ENCODE measurements around the gene IGF2BP3. TPM values are rescaled to one million over a fixed set of nuclear protein-coding genes. Genes with fewer than 3 reads are reported as not detected.

The IGF2BP3 gene
- total RNA-seq, 1 experiment from 2014 or later: 80.2 TPM

GRCh38 chr7:23349484-23350157 is 120.7 kb downstream of the IGF2BP3 start:
- Histone ChIP-seq H3K9me3 (ENCODE audit: control insufficient read depth, insufficient read depth, low read depth, low read length) (no peaks in the 10 kb centered on the region), H3K4me3 (ENCODE audit: low read depth in 2 of 2, low read length in 2 of 2) (no peak overlapping the region), H3K27me3 (ENCODE audit: control insufficient read depth, insufficient read depth, low read length) (no peaks in the 10 kb centered on the region), H3K4me1 (ENCODE audit: control insufficient read depth, insufficient read depth, low read length) (peaks cover 89% of the 10 kb centered on the region), H3K36me3 (ENCODE audit: control insufficient read depth, insufficient read depth, low read length) (peaks cover 22% of the 10 kb centered on the region), H3K27ac (ENCODE audit: low read length) (peak overlapping the region; percentile 86)
- DNase-seq (ENCODE audit: low read depth, low spot score) (no peak), ATAC-seq (peak; percentile 66)
- CTCF ChIA-PET: interaction anchor here (0.8 kb wide), 1 partner anchor 85 kb away, joined by 3 read pairs; no protein-coding TSS in a partner anchor
- POLR2A ChIA-PET: interaction anchor here (0.9 to 1.0 kb wide), 2 partner anchors 14 to 15 kb away, joined by 3 read pairs; no protein-coding TSS in a partner anchor
- intact Hi-C loops (cut with micrococcal nuclease; ENCODE audit: unreplicated experiment) (no loop called here), in situ Hi-C loops (cut with HindIII; ENCODE audit: low pct_unique_long_range_greater_than_20kb, low sequenced_read_pairs) (no loop called here)
- TF ChIP-seq REST (IDR thresholded peaks at IDR 0.05; ENCODE audit: insufficient read depth in 1 of 2, low read depth in 2 of 2, low read length in 1 of 2): no peak
- TF ChIP-seq SIN3A (IDR thresholded peaks at IDR 0.05; ENCODE audit: borderline replicate concordance, insufficient read depth, low read depth, low read length): no peak
- peak; percentile 55; the same call in 1 of the 2 replicates for TF ChIP-seq TCF7L2 (IDR thresholded peaks at IDR 0.05; ENCODE audit: low read depth, low read length)
- no peak for TF ChIP-seq POLR2AphosphoS5 (IDR thresholded peaks at IDR 0.05; ENCODE audit: low read depth, low read length)
- no peak for TF ChIP-seq CTCF (IDR thresholded peaks at IDR 0.05)
- BruUV-seq (replicated peaks): no TSS peak

- peaks cover 70% of the 10 kb centered on the region for H3K4me1 ChIP-seq (ENCODE audit: control insufficient read depth, insufficient read depth, low read length)
- peaks cover 34% of the 10 kb centered on the region for H3K36me3 ChIP-seq (ENCODE audit: control insufficient read depth, insufficient read depth, low read length)
- ChIA-PET POLR2A (no interaction called here), CTCF (interaction anchor here (0.9 kb wide), 1 partner anchor 75 kb away, joined by 3 read pairs; no protein-coding TSS in a partner anchor)
- H3K27ac ChIP-seq (ENCODE audit: low read length): peak overlapping the region; percentile 86
- in situ Hi-C loops (cut with HindIII; ENCODE audit: low pct_unique_long_range_greater_than_20kb, low sequenced_read_pairs) (no loop called here), intact Hi-C loops (cut with micrococcal nuclease; ENCODE audit: unreplicated experiment) (no loop called here)
- no peak for TF ChIP-seq REST (IDR thresholded peaks at IDR 0.05; ENCODE audit: insufficient read depth in 1 of 2, low read depth in 2 of 2, low read length in 1 of 2)
- TF ChIP-seq CTCF (IDR thresholded peaks at IDR 0.05): no peak
- peak; percentile 62; the same call in 1 of the 2 replicates for TF ChIP-seq POLR2AphosphoS5 (IDR thresholded peaks at IDR 0.05; ENCODE audit: low read depth, low read length)
- no peak for TF ChIP-seq TCF7L2 (IDR thresholded peaks at IDR 0.05; ENCODE audit: low read depth, low read length)
- no peaks in the 10 kb centered on the region for H3K27me3 ChIP-seq (ENCODE audit: control insufficient read depth, insufficient read depth, low read length)
- DNase-seq (ENCODE audit: low read depth, low spot score) (peak; percentile 85), ATAC-seq (peak; percentile 86)
- BruUV-seq (replicated peaks): no TSS peak
- peak overlapping the region in 1 of 2 experiments; percentile 2; a peak in 2 of 4 replicates for H3K4me3 ChIP-seq (ENCODE audit: low read depth in 2 of 2, low read length in 2 of 2)
- H3K9me3 ChIP-seq (ENCODE audit: control insufficient read depth, insufficient read depth, low read depth, low read length): no peaks in the 10 kb centered on the region
Measured at GRCh38 chr7:23347682-23348180, 122.6 kb downstream of the IGF2BP3 start.

Data from Panc1 (cell line).